Progenitor cell of endocrine pancreas (in vitro differentiated cells): ENCODE results near the gene ZNF618. TPM values are rescaled to one million over a fixed set of nuclear protein-coding genes. Genes with fewer than 3 reads are reported as not detected.

Source experiments
- DNase-seq: peaks from one replicate; pipeline ENCODE4 v3.0.0; 2021; ENCODE audit warnings: low spot score; ENCODE audit not compliant: unreplicated experiment
- H3K27ac Mint-ChIP-seq: 2 replicates; pipeline ENCODE4 v1.8.0; 2021; ENCODE audit warnings: mild to moderate bottlenecking, moderate library complexity, mixed read lengths
- H3K27me3 Mint-ChIP-seq: 2 replicates; pipeline ENCODE4 v1.8.0; 2021; ENCODE audit warnings: mixed read lengths
- H3K36me3 Mint-ChIP-seq: 2 replicates; pipeline ENCODE4 v1.8.0; 2022; ENCODE audit warnings: mixed read lengths; ENCODE audit not compliant: insufficient read depth
- H3K4me1 Mint-ChIP-seq: 2 replicates; pipeline ENCODE4 v1.8.0; 2021; ENCODE audit warnings: low read depth, mixed read lengths
- H3K4me3 Mint-ChIP-seq: 2 replicates; pipeline ENCODE4 v1.8.0; 2021; ENCODE audit warnings: low read depth, mild to moderate bottlenecking, moderate library complexity, mixed read lengths
- H3K9me3 Mint-ChIP-seq: 2 replicates; pipeline ENCODE4 v1.8.0; 2021; ENCODE audit warnings: low read depth, mixed read lengths
- CTCF ChIP-seq: fragments of 200-600 bp; sonication (generic); IDR thresholded peaks from one replicate; pipeline ENCODE4 v1.5.0; 2021; ENCODE audit warnings: antibody characterized with exemption, mild to moderate bottlenecking; ENCODE audit not compliant: unreplicated experiment
- total RNA-seq: library from RNA; stranded (reverse); gene quantifications from 2 replicates; pipeline ENCODE4 v1.2.1, GENCODE V29; 2021

The ZNF618 gene
- total RNA-seq, 1 donor from 2014 or later: 85.8 TPM

- H3K4me3 Mint-ChIP-seq: peak overlapping the region; percentile 57
- peak overlapping the region; percentile 82 for H3K27ac Mint-ChIP-seq
- no peak for TF ChIP-seq CTCF
- H3K36me3 Mint-ChIP-seq: peaks cover 63% of the 10 kb centered on the region
- peaks cover 19% of the 10 kb centered on the region for H3K4me1 Mint-ChIP-seq
- peaks cover 22% of the 10 kb centered on the region for H3K9me3 Mint-ChIP-seq
- no peaks in the 10 kb centered on the region for H3K27me3 Mint-ChIP-seq
- DNase-seq: peak; percentile 2
These were observed 140.0 kb downstream of the ZNF618 start for GRCh38 chr9:114016101-114016500.

GRCh38 chr9:114016629-114017423 lies 140.7 kb downstream of the ZNF618 start:
- H3K9me3 Mint-ChIP-seq: peaks cover 23% of the 10 kb centered on the region
- H3K4me3 Mint-ChIP-seq: no peak overlapping the region
- peaks cover 19% of the 10 kb centered on the region for H3K4me1 Mint-ChIP-seq
- H3K27ac Mint-ChIP-seq: no peak overlapping the region
- no peaks in the 10 kb centered on the region for H3K27me3 Mint-ChIP-seq
- DNase-seq: no peak
- no peak for TF ChIP-seq CTCF
- peaks cover 62% of the 10 kb centered on the region for H3K36me3 Mint-ChIP-seq

- Mint-ChIP-seq H3K9me3 (peaks cover 25% of the 10 kb centered on the region), H3K36me3 (peaks cover 64% of the 10 kb centered on the region), H3K27ac (no peak overlapping the region), H3K4me3 (no peak overlapping the region), H3K4me1 (peaks cover 19% of the 10 kb centered on the region), H3K27me3 (no peaks in the 10 kb centered on the region)
- no peak for TF ChIP-seq CTCF
- DNase-seq: no peak
These were observed 141.9 kb downstream of the ZNF618 start for GRCh38 chr9:114017741-114018715.

GRCh38 chr9:114021578-114021977 lies 145.5 kb downstream of the ZNF618 start:
- no peak for DNase-seq
- peaks cover 35% of the 10 kb centered on the region for H3K9me3 Mint-ChIP-seq
- no peaks in the 10 kb centered on the region for H3K27me3 Mint-ChIP-seq
- H3K27ac Mint-ChIP-seq: no peak overlapping the region
- TF ChIP-seq CTCF: no peak
- no peak overlapping the region for H3K4me3 Mint-ChIP-seq
- H3K4me1 Mint-ChIP-seq: peaks cover 5% of the 10 kb centered on the region
- peaks cover 77% of the 10 kb centered on the region for H3K36me3 Mint-ChIP-seq

GRCh38 chr9:114023961-114024360 lies 147.9 kb downstream of the ZNF618 start:
- Mint-ChIP-seq H3K27me3 (no peaks in the 10 kb centered on the region), H3K4me1 (peaks cover 4% of the 10 kb centered on the region), H3K9me3 (peaks cover 35% of the 10 kb centered on the region), H3K27ac (peak overlapping the region; percentile 88), H3K4me3 (no peak overlapping the region), H3K36me3 (peaks cover 69% of the 10 kb centered on the region)
- no peak for TF ChIP-seq CTCF
- no peak for DNase-seq
